ENCODE results near the gene B4GALNT2. TPM values are rescaled to one million over a fixed set of nuclear protein-coding genes. Genes with fewer than 3 reads are reported as not detected.

B4GALNT2 gene, protein sequence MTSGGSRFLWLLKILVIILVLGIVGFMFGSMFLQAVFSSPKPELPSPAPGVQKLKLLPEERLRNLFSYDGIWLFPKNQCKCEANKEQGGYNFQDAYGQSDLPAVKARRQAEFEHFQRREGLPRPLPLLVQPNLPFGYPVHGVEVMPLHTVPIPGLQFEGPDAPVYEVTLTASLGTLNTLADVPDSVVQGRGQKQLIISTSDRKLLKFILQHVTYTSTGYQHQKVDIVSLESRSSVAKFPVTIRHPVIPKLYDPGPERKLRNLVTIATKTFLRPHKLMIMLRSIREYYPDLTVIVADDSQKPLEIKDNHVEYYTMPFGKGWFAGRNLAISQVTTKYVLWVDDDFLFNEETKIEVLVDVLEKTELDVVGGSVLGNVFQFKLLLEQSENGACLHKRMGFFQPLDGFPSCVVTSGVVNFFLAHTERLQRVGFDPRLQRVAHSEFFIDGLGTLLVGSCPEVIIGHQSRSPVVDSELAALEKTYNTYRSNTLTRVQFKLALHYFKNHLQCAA
- under 1 TPM in 1 of 2 experiments, not detected in 1; 0.03 TPM for total RNA-seq

DNA sequence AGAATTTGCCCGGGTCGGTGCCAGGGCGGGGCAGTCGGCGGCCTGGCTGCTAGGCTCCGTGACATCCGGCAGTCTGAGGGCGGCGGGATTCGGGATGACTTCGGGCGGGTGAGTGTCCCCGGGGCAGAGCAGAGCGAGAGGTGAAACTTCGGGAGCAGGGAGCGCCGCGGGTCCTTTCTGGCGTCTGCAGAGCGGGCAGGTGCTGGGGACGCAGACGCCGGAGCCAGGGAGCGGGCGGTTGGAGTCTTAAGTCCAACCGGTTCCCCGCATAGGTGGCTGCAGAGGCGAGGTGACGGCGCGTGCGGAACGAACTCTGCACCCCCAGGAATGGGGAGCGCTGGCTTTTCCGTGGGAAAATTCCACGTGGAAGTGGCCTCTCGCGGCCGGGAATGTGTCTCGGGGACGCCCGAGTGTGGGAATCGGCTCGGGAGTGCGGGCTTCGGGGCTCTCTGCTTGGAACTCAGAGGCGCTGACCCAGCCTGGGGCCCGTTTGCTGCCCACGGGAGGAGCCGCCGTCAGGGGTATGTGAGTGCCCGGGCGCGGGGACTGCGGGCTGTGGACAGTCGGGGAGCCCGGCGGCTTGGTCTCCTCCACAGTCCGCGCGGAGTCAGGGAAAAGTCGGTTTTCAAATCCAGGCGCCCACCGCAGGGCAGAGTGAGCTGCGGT lies at the start of gene B4GALNT2:
Gene B4GALNT2, plus strand, starts transcription at position 71 of the 666 bp plus-strand sequence. Its CDS starts 24 bp downstream, at position 95.

DNA sequence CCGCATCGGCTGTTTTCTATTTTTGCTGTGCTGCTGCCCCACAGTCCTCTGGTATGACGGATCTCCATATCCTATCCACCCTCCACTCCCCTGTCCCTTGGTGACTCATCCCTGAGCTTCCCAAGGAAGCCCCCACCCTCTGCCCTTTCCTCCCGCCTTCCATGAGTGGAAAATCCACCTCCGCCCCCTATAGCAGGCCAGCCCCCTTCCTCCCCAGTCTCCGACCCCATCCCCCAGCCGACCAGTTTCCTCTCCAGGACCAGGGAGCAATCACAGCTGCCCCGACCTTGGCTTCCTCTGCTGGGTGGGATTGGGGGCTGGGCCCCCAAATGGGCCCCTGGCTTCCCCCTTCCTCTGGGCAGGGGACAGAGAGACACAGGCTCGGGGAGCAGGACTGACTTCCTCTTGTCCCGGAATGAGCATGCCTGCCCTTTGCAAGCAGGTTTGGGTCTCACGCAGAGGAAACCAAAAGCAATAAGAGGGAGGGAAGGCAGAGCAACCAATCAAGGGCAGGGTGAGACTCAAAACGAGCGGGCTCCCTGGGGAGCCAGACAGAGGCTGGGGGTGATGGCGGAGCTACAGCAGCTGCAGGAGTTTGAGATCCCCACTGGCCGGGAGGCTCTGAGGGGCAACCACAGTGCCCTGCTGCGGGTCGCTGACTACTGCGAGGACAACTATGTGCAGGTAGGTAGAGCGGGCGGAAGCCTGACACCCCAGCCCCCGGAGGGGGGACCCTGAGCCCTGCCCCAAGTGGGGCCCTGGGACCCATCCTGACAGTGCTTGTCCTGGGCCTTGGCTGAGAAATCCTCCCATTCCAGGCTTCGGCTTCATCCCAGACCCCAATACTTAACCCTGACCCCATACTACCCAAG lies 77.8 kb downstream of the B4GALNT2 start, which contains the start of the genes ABI3 and GNGT2:
Gene ABI3, plus strand, starts transcription at position 550 of the 872 bp plus-strand sequence. Its CDS starts 18 bp downstream, at position 568.
Gene GNGT2, minus strand, starts transcription at position 417 of the 872 bp plus-strand sequence. CDS start 3,152 bp downstream, outside the sequence.

Other genes starting within 250 kb of the B4GALNT2 start
- 10 to 100 TPM; 52.7 to 59.6 TPM for gene ATP5MC1, start 240.0 kb upstream of the B4GALNT2 start, total RNA-seq
- gene UBE2Z, start 224.4 kb upstream of the B4GALNT2 start, total RNA-seq = 10 to 100 TPM; 65.3 to 67.0 TPM
- 10 to 100 TPM; 88.7 to 92.9 TPM for gene SNF8, start 187.9 kb upstream of the B4GALNT2 start, total RNA-seq
- not detected for gene GIP, start 164.2 kb upstream of the B4GALNT2 start, total RNA-seq
- not detected for gene IGF2BP1, start 135.4 kb upstream of the B4GALNT2 start, total RNA-seq
- 10 to 100 TPM; 12.4 to 13.6 TPM for gene GNGT2, start 77.8 kb downstream of the B4GALNT2 start, total RNA-seq
- gene ABI3, start 77.9 kb downstream of the B4GALNT2 start, total RNA-seq = 10 to 100 TPM; 34.8 to 37.4 TPM
- not detected for gene PHOSPHO1, start 98.0 kb downstream of the B4GALNT2 start, total RNA-seq
- gene ZNF652, start 229.5 kb downstream of the B4GALNT2 start, total RNA-seq = 10 to 100 TPM; 43.7 to 45.0 TPM

Data from activated naive CD4-positive, alpha-beta T cell treated with anti-CD3 and anti-CD28 coated beads, Interleukin-2, amount 10 ng/mL, durations not matched to agents 5 hours and 36 hours (primary cell).